Measurements from ENCODE around the gene DENND5B.
"Not testable (repeated sequence)": the region's sequence is repeated elsewhere in the genome, so short reads cannot be mapped to it uniquely, and the experiment has no call there.

DENND5B gene

DNA sequence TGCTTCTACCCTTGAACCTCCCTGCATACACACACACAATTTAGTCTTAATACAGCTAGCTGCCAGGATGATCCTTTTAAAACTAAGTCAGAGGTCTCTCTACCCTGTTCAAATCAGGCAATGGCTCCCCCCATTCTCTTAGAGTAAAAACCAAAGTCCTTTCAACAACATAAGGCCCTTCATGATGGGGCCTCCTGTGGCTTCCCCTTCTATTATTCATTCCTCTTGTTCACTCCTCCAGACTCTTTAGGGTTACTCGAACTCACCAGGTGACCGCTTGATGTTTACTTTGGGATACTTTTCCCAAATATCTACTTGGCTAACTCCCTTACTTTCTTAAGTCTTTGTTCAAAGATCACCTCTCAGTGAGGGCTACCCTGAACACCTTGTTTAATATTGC lies 30.4 kb downstream of the DENND5B start:
- no peak overlapping the region for H3K4me3 Mint-ChIP-seq
- TF ChIP-seq CTCF (IDR thresholded peaks at IDR 0.05; ENCODE audit: unreplicated experiment in 3 of 3): no peak
- H3K9me3 Mint-ChIP-seq: peaks cover 34% of the 10 kb centered on the region
- peaks cover 29% of the 10 kb centered on the region for H3K36me3 Mint-ChIP-seq (ENCODE audit: low read depth)
- H3K27ac Mint-ChIP-seq: no peak overlapping the region
- no peaks in the 10 kb centered on the region for H3K27me3 Mint-ChIP-seq (ENCODE audit: low read depth)
- no peaks in the 10 kb centered on the region for H3K4me1 Mint-ChIP-seq

GRCh38 chr12:31558521-31558920 lies 32.4 kb downstream of the DENND5B start:
- TF ChIP-seq CTCF (IDR thresholded peaks at IDR 0.05; ENCODE audit: unreplicated experiment in 3 of 3): no peak
- Mint-ChIP-seq H3K27me3 (ENCODE audit: low read depth) (no peaks in the 10 kb centered on the region), H3K4me3 (no peak overlapping the region), H3K9me3 (peaks cover 44% of the 10 kb centered on the region), H3K4me1 (no peaks in the 10 kb centered on the region), H3K27ac (no peak overlapping the region), H3K36me3 (ENCODE audit: low read depth) (peaks cover 40% of the 10 kb centered on the region)

DNA sequence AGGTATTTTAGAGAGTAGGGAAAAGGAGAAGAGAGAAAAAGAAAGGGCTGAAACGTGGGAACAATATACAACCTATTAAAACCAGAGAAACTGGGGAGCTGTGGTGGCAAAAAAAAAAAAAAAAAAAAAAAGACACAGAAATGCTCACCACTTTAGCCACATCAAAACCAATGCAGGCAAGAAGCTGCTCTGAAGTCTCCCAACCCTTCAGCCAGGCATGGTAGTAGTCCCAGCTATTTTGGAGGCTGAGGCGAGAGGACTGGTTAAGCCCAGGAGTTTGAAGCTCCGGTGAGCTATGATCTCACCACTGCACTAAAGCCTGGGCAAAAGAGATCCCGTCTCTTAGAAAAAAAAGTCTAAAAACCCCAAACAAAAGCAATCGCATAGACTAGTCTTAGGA lies 33.2 kb downstream of the DENND5B start:
- no peaks in the 10 kb centered on the region for H3K4me1 Mint-ChIP-seq
- no peak for TF ChIP-seq CTCF (IDR thresholded peaks at IDR 0.05; ENCODE audit: unreplicated experiment in 3 of 3)
- H3K4me3 Mint-ChIP-seq: no peak overlapping the region
- H3K36me3 Mint-ChIP-seq (ENCODE audit: low read depth): peaks cover 44% of the 10 kb centered on the region
- H3K27me3 Mint-ChIP-seq (ENCODE audit: low read depth): no peaks in the 10 kb centered on the region
- H3K27ac Mint-ChIP-seq: no peak overlapping the region
- peaks cover 50% of the 10 kb centered on the region for H3K9me3 Mint-ChIP-seq

- H3K4me3 Mint-ChIP-seq; H3K4me1 Mint-ChIP-seq; H3K27me3 Mint-ChIP-seq (ENCODE audit: low read depth); H3K27ac Mint-ChIP-seq: not testable (repeated sequence)
- H3K36me3 Mint-ChIP-seq (ENCODE audit: low read depth): peaks cover 43% of the 10 kb centered on the region
- H3K9me3 Mint-ChIP-seq: peaks cover 50% of the 10 kb centered on the region
These were observed 35.5 kb downstream of the DENND5B start for GRCh38 chr12:31555466-31555865.

DNA sequence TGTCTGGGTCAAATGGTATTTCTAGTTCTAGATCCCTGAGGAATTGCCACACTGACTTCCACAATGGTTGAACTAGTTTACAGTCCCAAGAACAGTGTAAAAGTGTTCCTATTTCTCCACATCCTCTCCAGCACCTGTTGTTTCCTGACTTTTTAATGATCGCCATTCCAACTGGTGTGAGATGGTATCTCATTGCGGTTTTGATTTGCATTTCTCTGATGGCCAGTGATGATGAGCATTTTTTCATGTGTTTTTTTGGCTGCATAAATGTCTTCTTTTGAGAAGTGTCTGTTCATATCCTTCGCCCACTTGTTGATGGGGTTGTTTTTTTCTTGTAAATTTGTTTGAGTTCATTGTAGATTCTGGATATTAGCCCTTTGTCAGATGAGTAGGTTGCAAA lies 40.3 kb downstream of the DENND5B start:
- H3K4me1 Mint-ChIP-seq; H3K27ac Mint-ChIP-seq; H3K4me3 Mint-ChIP-seq; H3K27me3 Mint-ChIP-seq (ENCODE audit: low read depth): not testable (repeated sequence)
- H3K36me3 Mint-ChIP-seq (ENCODE audit: low read depth): peaks cover 20% of the 10 kb centered on the region
- peaks cover 19% of the 10 kb centered on the region for H3K9me3 Mint-ChIP-seq

- no peak for TF ChIP-seq CTCF (IDR thresholded peaks at IDR 0.05; ENCODE audit: unreplicated experiment in 3 of 3)
- Mint-ChIP-seq H3K27me3 (ENCODE audit: low read depth) (no peaks in the 10 kb centered on the region), H3K4me3 (no peak overlapping the region), H3K9me3 (peaks cover 39% of the 10 kb centered on the region), H3K36me3 (ENCODE audit: low read depth) (peaks cover 64% of the 10 kb centered on the region), H3K27ac (no peak overlapping the region), H3K4me1 (peaks cover 17% of the 10 kb centered on the region)
These were observed 54.3 kb downstream of the DENND5B start for GRCh38 chr12:31536672-31537071.

DNA sequence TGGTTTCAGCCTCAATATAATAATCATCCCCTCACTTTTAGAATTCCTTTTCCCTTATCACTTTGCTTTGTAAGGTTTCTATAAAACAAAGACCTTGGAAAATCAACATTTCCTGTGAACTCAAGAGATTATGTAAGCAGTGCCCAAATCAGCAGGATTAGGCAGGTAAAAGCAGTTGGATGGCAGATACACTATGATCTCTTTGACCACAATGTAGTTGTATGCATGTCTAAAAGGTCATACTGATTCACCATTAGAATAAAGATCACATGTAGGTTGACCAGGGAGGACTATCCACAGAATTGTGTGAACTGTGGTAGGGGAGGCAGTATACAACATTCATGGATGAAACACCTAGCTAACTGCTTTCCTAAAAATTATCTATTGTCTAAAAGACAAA lies 57.5 kb downstream of the DENND5B start:
- Mint-ChIP-seq H3K9me3 (peaks cover 14% of the 10 kb centered on the region), H3K27me3 (ENCODE audit: low read depth) (no peaks in the 10 kb centered on the region), H3K36me3 (ENCODE audit: low read depth) (peaks cover 36% of the 10 kb centered on the region), H3K4me3 (no peak overlapping the region), H3K27ac (peak overlapping the region in 1 of 3 experiments; percentile 15), H3K4me1 (peaks cover 20% of the 10 kb centered on the region)
- TF ChIP-seq CTCF (IDR thresholded peaks at IDR 0.05; ENCODE audit: unreplicated experiment in 3 of 3): no peak
